Ovary (tissue), 9 donors: Measurements from ENCODE around the gene CRACDL. TPM values are rescaled to one million over a fixed set of nuclear protein-coding genes. Genes with fewer than 3 reads are reported as not detected.

Source experiments
- DNase-seq, 5 donors: peaks; one replicate each; pipeline ENCODE4 v3.0.0-alpha.2; 2019 to 2020
- H3K27ac ChIP-seq, 2 donors: fragments of 200-600 bp; one replicate each; pipeline versions ENCODE4 v1.5.1 to v1.8.0; 2019 to 2022
- H3K27me3 ChIP-seq: fragments of 200-600 bp; one replicate; pipeline ENCODE4 v1.8.0; 2022
- H3K36me3 ChIP-seq: fragments of 200-600 bp; sonication (generic); one replicate; pipeline ENCODE4 v1.5.1; 2019
- H3K4me1 ChIP-seq: one replicate; pipeline ENCODE4 v1.8.1; 2013; ENCODE audit warnings: mild to moderate bottlenecking, moderate library complexity; ENCODE audit not compliant: insufficient read depth
- H3K4me3 ChIP-seq: fragments of 200-600 bp; sonication (generic); one replicate; pipeline ENCODE4 v1.5.1; 2017
- H3K9me3 ChIP-seq, 2 donors: fragments of 200-600 bp in 1 of 2; sonication (generic) in 1 of 2; one replicate each; pipeline versions ENCODE4 v1.5.1 to v1.8.1; 2013 to 2019; ENCODE audit warnings: mild to moderate bottlenecking in 1 of 2, moderate library complexity in 1 of 2
- CTCF ChIP-seq, 3 donors: fragments of 450-650 bp in 2 of 3; fragments of 200-600 bp in 1 of 3; IDR thresholded peaks; one replicate each; pipeline versions ENCODE4 v1.5.1 to v1.8.0; 2016 to 2022; ENCODE audit warnings: antibody characterized with exemption in 3 of 3, mild to moderate bottlenecking in 1 of 3
- EP300 ChIP-seq: sonication (generic); formaldehyde crosslinking; IDR thresholded peaks from one replicate; pipeline ENCODE4 v1.6.1; 2017; ENCODE audit warnings: antibody characterized with exemption
- POLR2A ChIP-seq: fragments of 450-650 bp; IDR thresholded peaks from one replicate; pipeline ENCODE4 v1.6.1; 2017; ENCODE audit warnings: antibody characterized with exemption, mild to moderate bottlenecking, moderate library complexity
- WGBS, 3 donors: extraction: QIAGEN DNeasy Blood & Tissue Kit in 1 of 3; methylation state at CpG; one replicate each; pipeline versions ENCODE4 v1.1.5 to v1.1.7; 2013 to 2017; 5-methylcytosine and 5-hydroxymethylcytosine counted together
- intact Hi-C, 4 donors: fragments of 100-400 bp; cut with DNase I; formaldehyde crosslinking; loops; one replicate each; pipeline versions ENCODE4 v1.11.0 to v1.15.1; 2022 to 2023
- polyA plus RNA-seq, 2 donors: library from polyadenylated mRNA; stranded (reverse); fragments of 200-250 nt in 1 of 2; fragments of 350-450 nt in 1 of 2; fragmentation: Illumina TruSeq in 1 of 2; extraction: RNeasy Lipid Tissue Mini Kit (QIAGEN cat#74804) in 1 of 2; gene quantifications; one replicate each; pipeline ENCODE4 v1.2.3, GENCODE V29; 2013 to 2014
- total RNA-seq, 7 donors: library from RNA; depleted of rRNA in 2 of 7; stranded (reverse); fragments of >200 nt in 2 of 7; fragmentation: NEBNext Ultra II Directional in 3 of 7; extraction: Animal tissue kit (Norgen Biotek cat#: 25700) in 3 of 7; gene quantifications; one replicate each; pipeline versions ENCODE4 v1.1.0 to v1.2.4, GENCODE V29; 2016 to 2023
- donor health status: DM: no; HTN: no; CAD: no; lungs with moderate emphysema.
- donor health status: DM: no; HTN: no; CAD: no.
- donor health status: Bipolar disorder and iron deficiency.
- donor health status: DM: yes; HTN: yes; CAD: no.
- donor health status: DM: no; HTN: no; CAD: no.
- donor health status: DM: yes; HTN: yes; CAD: no.

Gene CRACDL
- total and polyA plus RNA-seq, 9 donors, result 1.2 to 22.4 (median 2.7) TPM

GRCh38 chr2:98959810-98960507, 23.9 kb upstream of the CRACDL start:
- Histone ChIP-seq H3K36me3 (no peaks in the 10 kb centered on the region), H3K4me3 (no peak overlapping the region), H3K4me1 (no peaks in the 10 kb centered on the region), H3K27ac (no peak overlapping the region), H3K27me3 (no peaks in the 10 kb centered on the region), H3K9me3 (no peaks in the 10 kb centered on the region)
- intact Hi-C loops, result no loop called here
- whole genome bisulfite sequencing, 3 donors, result 32 to 42% (median 33%) methylated on average over 7 of the region's 7 CpGs
- TF ChIP-seq EP300 (no peak), POLR2A (no peak), CTCF (IDR thresholded peaks at IDR 0.05) (no peak)
- DNase-seq, result no peak

GRCh38 chr2:98952966-98953365, 16.9 kb upstream of the CRACDL start:
- no peaks in the 10 kb centered on the region for H3K27me3 ChIP-seq
- no peak for DNase-seq

GRCh38 chr2:98948956-98949739, 13.1 kb upstream of the CRACDL start:
- Histone ChIP-seq H3K4me3 (no peak overlapping the region), H3K4me1 (peaks cover 2% of the 10 kb centered on the region), H3K27ac (no peak overlapping the region), H3K36me3 (no peaks in the 10 kb centered on the region), H3K9me3 (no peaks in the 10 kb centered on the region), H3K27me3 (no peaks in the 10 kb centered on the region)
- 27 to 36% (median 31%) methylated on average over 5 of the region's 5 CpGs for WGBS, 3 donors
- no peak for DNase-seq
- no peak for TF ChIP-seq POLR2A
- TF ChIP-seq EP300, result no peak
- TF ChIP-seq CTCF (IDR thresholded peaks at IDR 0.05), result no peak
- intact Hi-C loops, result no loop called here

More at GRCh38 chr2:98952966-98953365, 16.9 kb upstream of the CRACDL start:
- H3K4me1 ChIP-seq, result no peaks in the 10 kb centered on the region
- no peak overlapping the region for H3K4me3 ChIP-seq
- H3K27ac ChIP-seq, result no peak overlapping the region
- H3K9me3 ChIP-seq, result no peaks in the 10 kb centered on the region
- H3K36me3 ChIP-seq, result no peaks in the 10 kb centered on the region
- intact Hi-C loops, result no loop called here
- 67 to 75% (median 75%) methylated on average over 4 of the region's 4 CpGs for WGBS, 3 donors
- no peak for TF ChIP-seq CTCF (IDR thresholded peaks at IDR 0.05)
- no peak for TF ChIP-seq POLR2A
- no peak for TF ChIP-seq EP300

GRCh38 chr2:98947554-98947953, 11.5 kb upstream of the CRACDL start:
- intact Hi-C loops, result no loop called here
- H3K9me3 ChIP-seq, result no peaks in the 10 kb centered on the region
- H3K27me3 ChIP-seq, result no peaks in the 10 kb centered on the region
- H3K36me3 ChIP-seq, result no peaks in the 10 kb centered on the region
- peaks cover 2% of the 10 kb centered on the region for H3K4me1 ChIP-seq
- no peak overlapping the region for H3K27ac ChIP-seq
- TF ChIP-seq CTCF (IDR thresholded peaks at IDR 0.05), result no peak
- TF ChIP-seq EP300, result no peak
- no peak for TF ChIP-seq POLR2A
- H3K4me3 ChIP-seq, result no peak overlapping the region
- DNase-seq, result no peak
- WGBS, 3 donors, result 18 to 33% (median 21%) methylated on average over 8 of the region's 8 CpGs
